GM18907 (cell line): ENCODE data around the gene APOC3.
A peak's percentile ranks its signal among the peaks of the same experiment; 100 is the strongest.
"Not testable (repeated sequence)": the region's sequence is repeated elsewhere in the genome, so short reads cannot be mapped to it uniquely, and the experiment has no call there.

Source experiments
- ATAC-seq: cut with Tn5 transposase; IDR thresholded peaks from one replicate; pipeline ENCODE4 v1.9.1; 2021; ENCODE audit warnings: mild to moderate bottlenecking, moderate library complexity; ENCODE audit not compliant: unreplicated experiment

The APOC3 gene

GRCh38 chr11:116828632-116829524 is 829 bp upstream of the APOC3 start:
- no peak for ATAC-seq

DNA sequence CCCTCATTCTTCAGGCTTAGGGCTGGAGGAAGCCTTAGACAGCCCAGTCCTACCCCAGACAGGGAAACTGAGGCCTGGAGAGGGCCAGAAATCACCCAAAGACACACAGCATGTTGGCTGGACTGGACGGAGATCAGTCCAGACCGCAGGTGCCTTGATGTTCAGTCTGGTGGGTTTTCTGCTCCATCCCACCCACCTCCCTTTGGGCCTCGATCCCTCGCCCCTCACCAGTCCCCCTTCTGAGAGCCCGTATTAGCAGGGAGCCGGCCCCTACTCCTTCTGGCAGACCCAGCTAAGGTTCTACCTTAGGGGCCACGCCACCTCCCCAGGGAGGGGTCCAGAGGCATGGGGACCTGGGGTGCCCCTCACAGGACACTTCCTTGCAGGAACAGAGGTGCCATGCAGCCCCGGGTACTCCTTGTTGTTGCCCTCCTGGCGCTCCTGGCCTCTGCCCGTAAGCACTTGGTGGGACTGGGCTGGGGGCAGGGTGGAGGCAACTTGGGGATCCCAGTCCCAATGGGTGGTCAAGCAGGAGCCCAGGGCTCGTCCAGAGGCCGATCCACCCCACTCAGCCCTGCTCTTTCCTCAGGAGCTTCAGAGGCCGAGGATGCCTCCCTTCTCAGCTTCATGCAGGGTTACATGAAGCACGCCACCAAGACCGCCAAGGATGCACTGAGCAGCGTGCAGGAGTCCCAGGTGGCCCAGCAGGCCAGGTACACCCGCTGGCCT is 641 bp downstream of the APOC3 start:
- ATAC-seq, result no peak

GRCh38 chr11:116831790-116832349 is 2.2 kb downstream of the APOC3 start:
- ATAC-seq, result no peak

DNA sequence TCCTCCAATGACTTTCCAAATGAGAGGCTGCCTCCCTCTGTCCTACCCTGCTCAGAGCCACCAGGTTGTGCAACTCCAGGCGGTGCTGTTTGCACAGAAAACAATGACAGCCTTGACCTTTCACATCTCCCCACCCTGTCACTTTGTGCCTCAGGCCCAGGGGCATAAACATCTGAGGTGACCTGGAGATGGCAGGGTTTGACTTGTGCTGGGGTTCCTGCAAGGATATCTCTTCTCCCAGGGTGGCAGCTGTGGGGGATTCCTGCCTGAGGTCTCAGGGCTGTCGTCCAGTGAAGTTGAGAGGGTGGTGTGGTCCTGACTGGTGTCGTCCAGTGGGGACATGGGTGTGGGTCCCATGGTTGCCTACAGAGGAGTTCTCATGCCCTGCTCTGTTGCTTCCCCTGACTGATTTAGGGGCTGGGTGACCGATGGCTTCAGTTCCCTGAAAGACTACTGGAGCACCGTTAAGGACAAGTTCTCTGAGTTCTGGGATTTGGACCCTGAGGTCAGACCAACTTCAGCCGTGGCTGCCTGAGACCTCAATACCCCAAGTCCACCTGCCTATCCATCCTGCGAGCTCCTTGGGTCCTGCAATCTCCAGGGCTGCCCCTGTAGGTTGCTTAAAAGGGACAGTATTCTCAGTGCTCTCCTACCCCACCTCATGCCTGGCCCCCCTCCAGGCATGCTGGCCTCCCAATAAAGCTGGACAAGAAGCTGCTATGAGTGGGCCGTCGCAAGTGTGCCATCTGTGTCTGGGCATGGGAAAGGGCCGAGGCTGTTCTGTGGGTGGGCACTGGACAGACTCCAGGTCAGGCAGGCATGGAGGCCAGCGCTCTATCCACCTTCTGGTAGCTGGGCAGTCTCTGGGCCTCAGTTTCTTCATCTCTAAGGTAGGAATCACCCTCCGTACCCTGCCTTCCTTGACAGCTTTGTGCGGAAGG is 2.9 kb downstream of the APOC3 start:
- ATAC-seq, result no peak

DNA sequence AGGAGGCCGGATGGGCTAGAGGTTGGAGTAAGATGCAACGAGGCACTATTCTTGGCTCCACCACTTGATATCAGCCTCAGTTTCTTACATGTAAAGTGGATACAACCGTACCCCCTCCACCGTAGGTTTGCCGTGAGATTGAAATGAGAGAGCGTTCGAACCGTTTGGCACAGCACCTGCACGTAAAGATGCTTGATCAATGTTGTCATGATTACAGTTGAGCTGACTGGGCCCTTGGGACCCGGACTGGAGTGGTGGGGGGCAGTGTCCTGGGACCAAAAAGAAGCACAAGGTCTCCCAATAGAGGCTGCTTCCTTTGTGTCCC is 3.7 kb downstream of the APOC3 start:
- ATAC-seq, result no peak

DNA sequence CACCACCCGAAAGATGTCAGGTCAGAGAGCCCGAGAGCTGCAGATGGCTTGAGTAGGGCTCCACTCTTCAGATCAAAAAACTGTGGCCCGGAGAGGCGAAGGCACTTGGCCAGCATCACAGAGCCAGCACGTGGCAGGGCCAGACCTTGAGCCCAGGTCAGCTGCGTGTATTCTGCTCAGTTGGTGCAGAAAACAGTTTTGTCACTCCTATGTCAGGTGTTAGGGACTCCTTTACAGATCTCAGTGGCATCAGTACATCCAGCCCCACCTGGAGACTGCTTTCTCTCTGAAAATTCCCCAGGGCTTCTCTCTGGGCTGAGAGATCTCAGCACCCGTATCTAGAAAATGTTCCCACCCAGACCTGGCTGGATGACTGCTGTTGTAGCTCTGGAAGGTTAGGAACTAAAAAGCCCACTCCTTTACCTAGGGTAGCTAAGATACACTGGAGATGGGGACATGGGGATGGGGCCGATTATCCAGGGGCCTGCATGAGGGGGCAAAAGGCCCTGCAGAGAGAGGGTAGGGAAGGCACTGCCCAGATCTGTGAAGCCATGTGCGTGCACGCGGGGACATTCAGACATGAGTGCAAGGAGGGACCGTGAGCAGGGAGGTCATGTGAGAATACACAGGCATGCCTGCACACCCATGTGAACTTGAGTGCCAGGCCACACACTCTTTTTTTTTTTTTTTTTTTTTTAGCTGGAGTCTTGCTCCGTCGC is 4.3 kb downstream of the APOC3 start:
- ATAC-seq, result no peak

- ATAC-seq, result not testable (repeated sequence)
Measured at GRCh38 chr11:116834535-116835041, 4.9 kb downstream of the APOC3 start.

DNA sequence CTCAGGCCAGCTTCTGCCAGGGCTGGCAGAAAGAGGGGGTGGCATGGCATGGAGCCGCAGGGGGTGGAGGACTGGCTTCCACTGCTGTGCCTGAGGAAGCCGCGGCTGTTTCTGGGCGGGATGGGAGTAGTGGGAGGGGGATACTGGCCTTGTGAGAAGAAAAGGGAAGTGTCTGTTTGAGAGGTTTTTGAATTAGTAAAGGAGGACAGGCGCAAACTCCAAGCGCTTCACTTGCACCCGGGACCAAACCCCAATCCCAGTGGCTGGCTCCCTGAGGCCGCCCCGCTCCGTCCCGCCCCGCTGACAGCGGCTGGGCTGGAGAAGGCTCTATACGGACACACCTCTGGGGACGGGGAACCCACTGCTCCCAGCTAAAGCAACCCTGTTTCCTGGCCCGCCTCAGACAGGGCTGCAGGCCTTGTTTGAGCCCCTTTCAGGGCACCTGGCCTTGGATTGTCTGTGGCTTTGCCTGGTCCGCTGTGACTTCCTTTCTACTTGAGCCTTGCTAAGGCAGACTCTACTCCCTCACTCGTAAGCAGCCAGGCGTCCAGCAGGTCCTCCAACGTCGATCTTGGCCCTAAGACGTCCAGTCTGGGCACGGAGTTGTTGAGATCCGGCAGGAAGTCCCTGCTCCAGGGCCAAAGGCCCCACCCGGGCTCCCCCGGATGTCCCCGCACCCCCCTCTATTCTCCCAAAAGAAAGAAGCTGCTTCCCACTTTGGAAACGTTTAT is 5.5 kb downstream of the APOC3 start:
- ATAC-seq, result peak; percentile 12

DNA sequence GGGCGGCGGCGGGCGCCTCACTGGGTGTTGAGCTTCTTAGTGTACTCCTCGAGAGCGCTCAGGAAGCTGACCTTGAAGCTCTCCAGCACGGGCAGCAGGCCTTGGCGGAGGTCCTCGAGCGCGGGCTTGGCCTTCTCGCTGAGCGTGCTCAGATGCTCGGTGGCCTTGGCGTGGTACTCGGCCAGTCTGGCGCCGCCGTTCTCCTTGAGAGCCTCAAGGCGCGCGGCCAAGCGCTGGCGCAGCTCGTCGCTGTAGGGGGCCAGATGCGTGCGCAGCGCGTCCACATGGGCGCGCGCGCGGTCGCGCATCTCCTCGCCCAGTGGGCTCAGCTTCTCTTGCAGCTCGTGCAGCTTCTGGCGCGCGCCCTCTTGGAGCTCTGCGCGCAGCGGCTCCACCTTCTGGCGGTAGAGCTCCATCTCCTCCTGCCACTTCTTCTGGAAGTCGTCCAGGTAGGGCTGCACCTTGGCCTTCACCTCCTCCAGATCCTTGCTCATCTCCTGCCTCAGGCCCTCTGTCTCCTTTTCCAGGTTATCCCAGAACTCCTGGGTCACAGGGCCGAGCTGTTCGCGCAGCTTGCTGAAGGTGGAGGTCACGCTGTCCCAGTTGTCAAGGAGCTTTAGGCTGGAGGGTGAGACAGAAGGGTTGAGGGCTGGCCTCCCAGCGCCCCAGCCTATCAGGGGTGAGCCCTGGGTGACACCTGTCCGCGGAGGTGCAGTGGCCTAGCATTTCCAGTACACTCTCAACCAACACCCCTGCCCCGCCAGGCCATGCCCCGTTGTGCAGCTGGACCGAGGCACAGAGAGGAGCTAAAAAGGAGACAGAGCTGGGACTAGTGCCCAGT is 6.3 kb downstream of the APOC3 start:
- ATAC-seq, result peak; percentile 83

DNA sequence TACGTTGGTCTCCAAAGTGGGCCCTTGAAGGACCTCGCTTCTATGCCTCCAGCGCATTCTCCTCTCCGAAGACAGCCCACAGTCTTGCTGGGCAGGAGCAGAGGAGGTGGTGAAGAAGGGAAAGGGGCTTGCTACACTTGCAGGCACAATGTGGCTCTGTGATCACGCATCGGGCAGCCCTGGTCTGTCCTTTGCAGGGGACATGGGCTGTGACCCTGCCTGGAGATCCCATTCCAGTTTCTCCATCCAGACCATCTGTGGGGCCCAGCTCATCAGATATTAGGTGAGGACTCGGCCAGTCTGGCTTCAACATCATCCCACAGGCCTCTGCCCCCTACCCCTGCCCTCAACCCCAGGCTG is 6.9 kb downstream of the APOC3 start:
- ATAC-seq, result no peak

GRCh38 chr11:116837231-116838091 is 7.8 kb downstream of the APOC3 start, which contains the start of gene APOA1:
TSS of gene APOA1 (minus strand) at chr11:116837622. CDS start at chr11:116837387, 235 bp downstream.
- ATAC-seq, result no peak

GRCh38 chr11:116838321-116839084 is 8.8 kb downstream of the APOC3 start:
- ATAC-seq, result no peak

DNA sequence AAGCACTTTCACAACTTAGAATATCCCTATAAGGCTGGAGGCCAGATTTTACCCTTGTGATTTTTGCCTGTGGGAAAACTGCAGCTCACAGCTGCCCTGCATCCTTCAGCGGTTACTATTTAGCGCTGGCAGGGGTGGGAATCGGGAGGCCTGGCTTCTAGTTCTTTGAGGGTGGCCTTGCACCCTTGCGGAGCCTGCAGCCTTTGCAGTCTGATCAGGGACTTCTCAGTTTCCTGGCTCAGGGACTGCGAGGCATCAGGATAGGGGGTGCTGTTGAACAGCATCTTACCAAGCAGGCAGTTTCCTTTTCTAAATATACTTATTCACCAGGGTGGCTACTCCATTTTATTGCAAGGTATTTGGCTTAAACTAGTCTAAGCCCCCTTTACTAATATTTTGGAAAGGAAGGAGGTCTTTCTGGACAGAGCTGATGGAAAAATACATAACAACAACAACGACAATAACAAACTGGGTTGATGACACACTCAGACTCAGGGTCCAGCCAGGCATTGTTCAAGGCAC is 10.6 kb downstream of the APOC3 start:
- ATAC-seq, result no peak

DNA sequence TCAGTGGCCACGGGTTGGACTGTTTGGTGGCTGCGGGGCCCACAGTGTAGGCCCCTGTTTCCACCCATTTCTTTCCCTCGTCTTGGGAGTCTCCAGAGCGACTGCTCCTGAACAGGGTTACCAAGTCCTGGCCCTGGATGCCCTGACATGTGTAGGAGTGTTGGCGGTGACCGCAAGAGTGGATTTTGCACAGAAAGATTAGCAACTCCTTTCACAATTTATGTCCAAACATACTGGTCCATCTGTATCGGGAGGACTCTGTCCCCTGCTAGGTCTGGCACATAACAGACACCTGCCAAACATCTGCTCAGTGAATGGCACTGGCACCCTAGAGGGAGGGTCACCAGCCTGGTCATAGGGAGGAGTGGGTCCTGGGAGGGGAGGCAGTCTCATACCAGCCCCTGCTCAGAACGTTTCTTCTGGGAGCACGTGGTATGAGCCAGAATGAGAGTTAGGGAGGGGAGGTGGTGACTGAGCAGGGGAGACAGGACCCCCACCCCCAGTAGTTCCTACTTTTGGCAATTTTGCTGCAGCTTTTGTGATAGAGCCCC is 11.1 kb downstream of the APOC3 start:
- no peak for ATAC-seq

GRCh38 chr11:116842117-116842516 is 12.4 kb downstream of the APOC3 start:
- ATAC-seq, result no peak

- no peak for ATAC-seq
Measured at GRCh38 chr11:116842909-116843308, 13.2 kb downstream of the APOC3 start.
